Muscle of back (tissue), 11 donors: ENCODE results near the gene CHCHD1. TPM values are rescaled to one million over a fixed set of nuclear protein-coding genes. Genes with fewer than 3 reads are reported as not detected.
"Not testable (repeated sequence)": the region's sequence is repeated elsewhere in the genome, so short reads cannot be mapped to it uniquely, and the experiment has no call there.

Source experiments
- DNase-seq, 3 donors: peaks; one replicate each; pipeline versions ENCODE4 v3.0.0 to v3.0.0-alpha.2; 2013
- polyA plus RNA-seq, 10 donors: library from polyadenylated mRNA; unstranded; fragments of 120-200 nt; gene quantifications; one replicate each; pipeline ENCODE4 v1.2.1, GENCODE V29; 2013; ENCODE audit not compliant: insufficient read length in 10 of 10

The CHCHD1 gene
- polyA plus RNA-seq, 10 donors: 27.8 to 37.4 (median 33.1) TPM

DNA sequence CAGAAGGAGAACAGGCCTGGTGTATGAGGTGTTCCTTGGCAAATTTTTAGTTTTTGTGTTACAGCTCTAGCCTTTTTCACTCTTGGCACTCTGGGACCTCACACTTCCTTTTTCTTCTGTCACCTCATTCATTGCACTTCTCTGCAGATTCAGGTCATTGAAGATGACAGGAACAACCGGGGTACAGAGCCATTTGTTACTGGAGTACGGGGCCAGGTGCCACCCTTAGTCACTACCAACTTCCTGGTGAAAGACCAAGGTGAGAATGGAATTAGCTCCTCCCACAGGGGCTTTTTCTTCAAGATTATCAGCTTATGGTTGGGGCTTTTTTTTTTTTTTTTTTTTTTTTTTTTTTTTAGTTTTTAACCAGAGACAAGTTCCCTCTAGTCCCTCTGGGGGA is 18.5 kb upstream of the CHCHD1 start:
- DNase-seq: no peak

DNA sequence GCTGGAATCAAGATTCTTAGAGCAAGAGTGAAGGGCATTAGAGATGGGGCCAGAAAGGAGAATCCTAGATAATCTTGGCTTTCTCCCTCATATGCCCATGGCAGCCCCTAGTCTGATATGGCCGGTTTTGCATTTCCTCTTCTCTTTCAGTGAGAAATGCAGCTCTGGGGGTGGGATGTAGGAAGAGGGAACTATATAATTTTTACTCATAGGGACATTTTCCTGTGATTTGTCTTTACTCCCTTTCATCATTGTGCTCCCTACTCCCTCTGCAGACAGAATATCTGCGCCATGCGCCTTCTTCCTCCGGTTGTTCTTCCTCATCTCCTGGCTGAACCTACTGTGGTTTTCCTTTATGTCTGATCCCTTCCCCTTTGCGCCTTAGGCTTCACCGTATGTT is 16.8 kb upstream of the CHCHD1 start:
- DNase-seq: no peak

DNA sequence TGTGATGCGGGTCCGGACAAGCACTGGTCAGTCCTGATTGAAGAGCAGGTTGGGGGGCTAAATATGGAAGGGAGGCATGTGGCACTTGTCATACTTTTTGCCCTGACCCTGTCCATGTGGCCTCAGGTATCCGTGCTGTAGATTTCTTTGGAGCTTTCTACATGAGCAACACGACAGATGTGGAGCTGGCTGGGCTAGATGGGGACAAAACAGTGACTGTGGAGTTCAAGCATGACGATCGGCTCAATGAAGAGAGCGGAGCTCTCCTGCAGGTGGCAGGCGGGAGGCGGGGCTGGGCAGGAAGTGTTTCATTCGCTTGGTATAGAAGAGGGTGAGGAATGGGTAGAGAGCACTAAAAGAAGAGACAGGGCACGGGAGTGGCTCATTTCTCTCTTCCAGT is 13.0 kb upstream of the CHCHD1 start:
- DNase-seq: no peak

DNA sequence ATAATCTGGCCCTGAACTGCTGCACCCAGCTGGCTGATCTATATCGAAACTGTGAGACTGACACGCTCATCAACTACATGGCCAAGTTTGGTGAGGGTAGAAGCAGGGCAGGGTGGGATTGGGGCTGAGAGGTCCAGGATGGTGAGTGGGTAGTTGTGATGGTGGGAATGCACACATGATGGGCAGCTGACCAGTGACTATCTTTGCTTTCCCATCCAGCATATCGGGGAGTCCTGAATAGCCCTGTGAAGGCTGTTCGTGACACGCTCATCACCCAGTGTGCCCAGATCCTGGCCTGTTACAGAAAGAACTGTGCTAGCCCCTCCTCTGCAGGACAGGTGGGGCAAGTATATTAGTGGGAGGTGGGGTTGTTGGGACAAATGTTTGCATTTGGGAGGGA is 12.5 kb upstream of the CHCHD1 start:
- no peak for DNase-seq

DNA sequence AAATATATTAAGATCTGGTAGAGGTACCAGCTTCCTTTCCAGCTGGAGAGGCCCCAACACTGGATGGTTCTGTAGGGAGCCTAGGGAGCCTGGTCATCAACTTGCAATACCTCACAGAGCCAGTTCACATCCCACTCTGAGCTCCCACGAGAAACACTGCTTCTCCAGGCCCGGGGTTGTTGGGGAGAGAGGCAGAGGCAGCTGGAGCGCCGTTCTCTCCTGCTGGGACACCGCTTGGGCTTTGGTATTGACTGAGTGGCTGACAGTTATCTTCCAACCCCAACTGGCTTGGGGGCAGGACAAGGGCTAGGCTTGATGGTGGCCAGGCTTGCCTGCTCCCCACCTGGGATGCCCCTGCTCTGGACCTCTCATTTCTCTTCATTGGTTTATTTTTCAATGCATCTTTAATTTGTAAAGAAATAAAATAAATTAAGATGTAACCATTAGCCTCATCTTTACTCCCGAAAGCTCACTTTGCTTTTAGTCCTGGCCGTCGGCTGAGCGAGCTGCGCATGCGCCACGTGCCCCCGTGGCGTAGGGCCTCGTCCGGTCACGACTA is 10.0 kb upstream of the CHCHD1 start:
- DNase-seq: peak in 1 of 3 donors; percentile 94

DNA sequence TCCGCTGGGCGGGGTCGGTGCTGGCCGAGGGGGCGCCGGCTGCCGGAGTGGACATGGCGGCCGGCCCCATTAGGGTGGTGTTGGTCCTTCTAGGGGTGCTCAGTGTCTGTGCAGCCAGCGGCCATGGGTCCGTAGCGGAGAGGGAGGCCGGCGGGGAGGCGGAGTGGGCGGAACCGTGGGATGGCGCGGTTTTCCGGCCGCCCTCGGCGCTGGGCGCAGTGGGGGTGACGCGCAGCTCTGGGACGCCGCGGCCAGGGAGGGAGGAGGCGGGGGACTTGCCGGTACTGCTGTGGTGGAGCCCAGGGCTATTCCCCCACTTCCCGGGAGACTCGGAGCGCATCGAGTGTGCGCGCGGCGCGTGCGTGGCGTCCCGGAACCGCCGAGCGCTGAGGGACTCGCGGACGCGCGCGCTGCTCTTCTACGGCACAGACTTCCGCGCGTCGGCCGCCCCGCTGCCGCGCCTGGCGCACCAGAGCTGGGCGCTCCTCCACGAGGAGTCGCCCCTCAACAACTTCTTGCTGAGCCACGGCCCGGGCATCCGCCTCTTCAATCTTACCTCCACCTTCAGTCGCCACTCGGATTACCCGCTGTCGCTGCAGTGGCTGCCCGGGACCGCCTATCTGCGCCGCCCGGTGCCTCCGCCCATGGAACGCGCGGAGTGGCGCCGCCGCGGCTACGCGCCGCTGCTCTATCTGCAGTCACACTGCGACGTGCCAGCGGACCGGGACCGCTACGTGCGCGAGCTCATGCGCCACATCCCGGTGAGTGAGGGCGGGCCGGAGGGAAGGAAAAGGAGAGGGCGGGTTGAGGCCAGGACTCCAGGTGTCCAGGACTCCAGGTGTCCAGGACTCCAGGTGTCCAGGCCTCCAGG is 9.3 kb upstream of the CHCHD1 start:
- DNase-seq: peak; percentile 85 to 97 (median 86)

DNA sequence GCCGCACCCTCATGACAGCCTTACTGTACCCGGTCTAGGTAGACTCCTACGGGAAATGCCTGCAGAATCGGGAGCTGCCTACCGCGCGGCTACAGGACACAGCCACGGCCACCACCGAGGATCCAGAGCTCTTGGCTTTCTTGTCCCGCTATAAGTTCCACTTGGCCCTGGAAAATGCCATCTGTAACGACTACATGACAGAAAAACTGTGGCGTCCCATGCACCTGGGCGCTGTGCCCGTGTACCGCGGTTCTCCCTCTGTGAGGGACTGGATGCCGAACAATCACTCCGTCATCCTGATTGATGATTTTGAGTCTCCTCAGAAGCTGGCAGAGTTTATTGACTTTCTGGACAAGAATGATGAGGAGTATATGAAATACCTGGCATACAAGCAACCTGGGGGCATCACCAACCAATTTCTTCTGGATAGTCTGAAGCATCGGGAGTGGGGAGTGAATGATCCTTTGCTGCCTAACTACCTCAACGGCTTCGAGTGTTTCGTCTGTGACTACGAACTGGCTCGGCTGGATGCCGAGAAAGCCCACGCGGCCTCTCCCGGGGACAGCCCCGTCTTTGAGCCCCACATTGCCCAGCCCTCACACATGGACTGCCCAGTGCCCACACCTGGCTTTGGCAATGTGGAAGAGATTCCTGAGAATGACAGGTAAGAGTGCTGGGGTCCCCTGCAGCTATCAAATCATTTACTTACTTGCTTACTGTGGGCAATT is 8.5 kb upstream of the CHCHD1 start:
- peak in 1 of 3 donors; percentile 25 for DNase-seq

DNA sequence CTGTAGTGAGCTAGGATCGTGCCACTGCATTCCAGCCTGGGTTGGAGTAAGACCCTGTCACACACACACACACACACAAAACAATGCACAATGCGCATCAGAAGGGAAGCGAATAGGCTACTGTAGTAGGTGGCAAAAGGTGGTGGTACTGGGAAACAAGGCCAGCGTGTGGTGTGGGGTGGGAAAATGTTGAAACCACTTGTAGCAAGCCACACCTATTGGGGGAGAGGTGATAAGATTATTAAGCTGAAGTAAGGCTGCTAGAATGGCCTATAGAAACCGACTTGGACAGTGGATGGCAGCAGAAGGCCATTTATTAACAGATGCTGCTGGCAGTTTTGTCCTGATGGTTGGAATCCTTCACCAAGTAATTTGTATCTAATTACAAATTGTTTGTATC is 7.2 kb upstream of the CHCHD1 start:
- DNase-seq: no peak

DNA sequence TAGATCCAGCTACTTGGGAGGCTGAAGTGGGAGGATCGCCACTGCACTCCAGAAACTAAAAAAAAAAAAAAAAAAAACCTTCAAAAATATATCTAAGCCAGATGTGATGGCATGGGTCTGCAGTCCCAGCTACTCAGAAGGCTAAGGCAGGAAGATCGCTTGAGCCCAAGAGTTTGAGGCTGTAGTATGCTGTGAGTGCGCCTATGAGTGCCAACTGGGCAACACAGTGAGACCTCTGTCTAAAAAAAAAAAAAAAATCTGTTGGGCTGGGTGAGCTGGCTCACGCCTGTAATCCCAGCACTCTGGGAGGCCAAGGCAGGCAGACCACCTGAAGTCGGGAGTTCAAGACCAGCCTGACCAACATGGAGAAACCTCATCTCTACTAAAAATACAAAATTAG is 2.8 kb upstream of the CHCHD1 start:
- no peak for DNase-seq

DNA sequence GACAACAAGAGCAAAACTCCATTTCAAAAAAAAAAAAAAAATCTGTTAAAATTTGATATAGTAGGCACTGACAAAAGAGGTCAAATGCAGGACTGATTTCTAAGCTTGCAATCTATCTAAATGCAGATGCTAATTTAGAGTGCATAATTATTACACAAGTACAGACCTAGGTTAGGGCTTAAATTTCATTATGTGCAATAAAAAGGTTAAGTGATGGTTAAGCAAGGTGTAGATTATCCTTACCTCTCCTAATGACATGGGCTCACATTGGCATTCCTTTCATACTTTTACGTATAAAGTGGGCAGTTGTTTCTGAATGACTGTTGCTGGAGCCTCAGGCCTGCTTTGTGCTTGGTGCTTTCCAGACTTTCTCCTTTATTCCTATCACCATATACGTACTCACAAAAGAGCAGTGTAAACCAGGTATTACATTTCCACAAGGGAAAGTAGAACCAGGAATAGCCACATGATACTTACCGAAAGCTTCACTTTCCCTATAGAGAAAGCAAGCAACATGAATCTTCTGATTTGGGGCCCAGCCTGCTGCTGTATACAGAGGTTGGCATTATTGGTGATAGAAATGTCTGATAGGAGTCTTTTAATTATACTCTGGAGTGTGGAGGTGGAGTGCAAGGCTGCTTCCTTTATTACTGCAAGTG is 2.2 kb upstream of the CHCHD1 start:
- DNase-seq: no peak

DNA sequence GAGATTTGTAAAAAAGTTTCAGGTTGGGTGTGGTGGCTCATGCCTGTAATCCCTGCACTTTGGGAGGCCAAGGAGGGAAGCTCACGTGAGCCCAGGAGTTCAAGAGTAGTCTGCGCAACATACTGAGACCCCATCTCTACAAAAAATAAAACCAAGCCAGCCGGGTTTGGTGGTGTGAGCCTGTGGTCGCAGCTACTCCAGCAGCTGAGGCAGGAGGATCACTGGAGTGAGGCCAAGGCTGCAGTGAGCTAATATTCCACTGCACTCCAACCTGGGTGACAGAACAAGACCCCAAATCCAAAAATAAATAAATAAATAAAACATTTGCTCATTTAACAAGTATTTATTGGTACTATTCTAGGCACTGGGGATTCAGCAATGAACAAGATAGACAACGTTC is 1.5 kb upstream of the CHCHD1 start:
- DNase-seq: no peak

DNA sequence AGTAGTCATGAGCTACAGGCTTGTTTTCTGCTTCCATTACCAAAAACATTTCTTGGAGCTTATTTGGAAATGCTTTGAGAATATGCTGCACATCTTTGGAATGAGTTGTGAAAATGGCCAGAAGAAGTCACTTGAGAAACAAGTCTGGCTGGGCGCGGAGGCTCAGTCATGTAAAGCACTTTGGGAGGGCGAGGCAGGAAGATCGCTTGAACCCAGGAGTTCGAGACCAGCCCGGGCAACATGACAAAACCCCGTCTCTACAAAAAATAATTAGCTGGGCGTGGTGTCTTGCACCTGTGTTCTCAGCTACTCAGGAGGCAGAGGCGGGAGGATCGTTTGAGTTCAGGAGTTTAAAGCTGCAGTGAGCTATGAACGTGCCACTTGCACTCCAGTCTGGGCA is 882 bp upstream of the CHCHD1 start:
- DNase-seq: no peak

DNA sequence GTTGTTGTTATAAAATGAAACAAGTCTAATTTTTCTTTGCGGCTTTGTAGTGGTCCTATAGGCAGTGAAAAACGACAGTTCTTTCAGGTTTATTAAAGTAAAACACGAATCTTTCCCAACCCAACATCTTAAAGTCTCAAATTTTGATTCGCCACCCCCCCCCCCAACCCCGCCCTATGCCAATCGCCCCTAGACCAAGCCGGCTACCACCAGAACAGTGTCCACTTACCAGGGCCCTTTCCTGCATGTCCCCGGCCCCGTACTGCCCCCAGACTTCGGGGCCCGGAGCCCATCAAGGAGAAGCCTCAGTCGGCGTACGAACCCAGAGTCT is 335 bp upstream of the CHCHD1 start:
- DNase-seq: no peak

DNA sequence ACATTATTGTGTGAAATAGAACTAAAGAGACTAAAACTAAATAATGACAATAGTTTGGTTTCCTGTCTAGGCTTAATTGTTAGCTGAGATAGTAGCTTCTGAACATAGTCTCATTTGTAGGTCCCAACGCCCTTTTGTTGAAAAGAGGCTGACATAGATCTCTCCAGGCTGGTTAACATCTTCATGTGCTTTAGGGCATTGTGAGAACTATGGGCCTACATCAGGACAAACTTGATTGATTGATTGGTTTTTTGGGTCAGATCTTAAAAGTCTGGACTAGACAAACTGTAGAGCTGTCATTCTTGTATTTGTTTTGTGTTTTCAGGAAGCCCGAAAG is 869 bp downstream of the CHCHD1 start:
- no peak for DNase-seq

DNA sequence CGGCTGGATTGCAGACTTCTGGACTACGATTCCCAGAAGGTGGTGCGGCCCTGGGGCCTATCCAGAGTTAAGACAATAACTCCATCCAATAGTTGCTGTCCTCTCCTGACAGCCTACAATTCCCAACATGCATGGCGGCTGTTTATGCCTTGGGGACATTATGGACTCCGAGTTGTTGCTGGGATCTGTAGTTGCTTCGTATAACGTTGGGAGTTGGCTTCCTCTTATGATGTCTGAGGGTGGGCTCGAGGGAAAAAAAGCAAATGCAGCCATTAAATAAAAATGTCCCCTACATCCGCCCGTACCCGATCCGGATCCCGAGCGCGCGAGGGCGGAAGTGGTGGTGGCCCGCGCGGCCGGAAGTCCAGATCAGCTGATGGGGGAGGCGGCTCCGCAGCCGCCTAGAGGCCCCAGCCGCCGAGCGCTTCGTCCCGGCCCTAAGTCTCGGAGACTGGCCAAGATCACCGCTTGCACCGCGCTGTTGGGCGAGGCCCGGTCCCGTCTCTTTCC is 3.4 kb downstream of the CHCHD1 start, which contains the start of gene ZSWIM8:
ZSWIM8 (plus strand) TSS at position 396 of the 510 bp plus-strand sequence. CDS start 273 bp downstream, outside the sequence.
- peak; percentile 95 to 98 (median 97) for DNase-seq

DNA sequence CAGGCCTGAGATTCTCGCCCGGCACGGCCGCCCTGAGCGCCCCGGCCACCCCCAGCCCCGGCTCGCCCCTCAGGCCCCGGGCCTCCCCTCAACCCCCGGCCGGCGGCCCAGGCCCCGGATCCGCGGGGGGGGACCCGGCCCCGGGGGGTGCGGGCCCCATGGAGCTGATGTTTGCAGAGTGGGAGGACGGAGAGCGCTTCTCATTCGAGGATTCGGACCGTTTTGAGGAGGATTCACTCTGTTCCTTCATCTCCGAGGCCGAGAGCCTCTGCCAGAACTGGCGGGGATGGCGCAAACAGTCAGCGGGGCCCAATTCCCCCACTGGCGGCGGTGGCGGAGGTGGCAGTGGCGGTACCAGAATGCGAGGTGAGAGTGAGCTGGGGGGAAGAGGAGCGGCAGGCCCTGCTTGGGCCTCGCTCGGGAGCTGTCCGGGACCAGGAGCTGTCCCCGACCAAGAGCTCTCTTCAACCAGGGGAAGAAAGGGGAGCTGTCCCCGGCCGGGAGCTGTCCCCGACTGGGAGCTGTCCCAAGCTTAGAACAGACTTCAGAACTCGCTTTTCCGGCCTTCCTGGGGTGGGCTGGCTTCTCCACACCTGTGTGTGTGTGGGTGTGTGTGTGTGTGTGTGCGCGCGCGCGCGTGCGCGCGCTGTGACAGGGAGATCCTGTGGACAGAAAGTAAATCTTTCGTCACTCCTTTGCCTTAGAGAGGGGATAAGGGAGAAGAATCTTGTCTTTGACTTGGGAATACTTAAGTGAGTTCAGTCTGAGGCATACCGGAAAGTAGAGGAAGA is 4.1 kb downstream of the CHCHD1 start:
- DNase-seq: peak in 1 of 3 donors; percentile 19

DNA sequence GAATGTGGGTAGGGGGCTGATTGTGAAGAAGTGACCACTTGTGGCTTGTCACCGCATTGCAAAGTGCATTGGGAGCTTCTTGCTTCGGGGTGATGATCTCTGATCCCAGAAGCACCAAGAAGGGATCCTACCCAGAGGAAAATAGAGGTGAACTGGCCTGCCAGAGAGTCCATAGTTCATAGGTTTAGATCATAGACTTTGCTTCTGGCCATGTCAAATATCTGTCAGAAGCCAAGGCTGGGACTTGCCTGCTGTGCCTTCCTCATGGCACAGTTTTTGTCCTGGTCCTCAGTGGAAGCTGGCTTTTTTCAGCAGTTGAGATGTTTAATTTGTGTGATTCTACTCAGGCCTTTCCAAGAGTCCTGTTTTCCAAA is 4.7 kb downstream of the CHCHD1 start:
- no peak for DNase-seq

DNA sequence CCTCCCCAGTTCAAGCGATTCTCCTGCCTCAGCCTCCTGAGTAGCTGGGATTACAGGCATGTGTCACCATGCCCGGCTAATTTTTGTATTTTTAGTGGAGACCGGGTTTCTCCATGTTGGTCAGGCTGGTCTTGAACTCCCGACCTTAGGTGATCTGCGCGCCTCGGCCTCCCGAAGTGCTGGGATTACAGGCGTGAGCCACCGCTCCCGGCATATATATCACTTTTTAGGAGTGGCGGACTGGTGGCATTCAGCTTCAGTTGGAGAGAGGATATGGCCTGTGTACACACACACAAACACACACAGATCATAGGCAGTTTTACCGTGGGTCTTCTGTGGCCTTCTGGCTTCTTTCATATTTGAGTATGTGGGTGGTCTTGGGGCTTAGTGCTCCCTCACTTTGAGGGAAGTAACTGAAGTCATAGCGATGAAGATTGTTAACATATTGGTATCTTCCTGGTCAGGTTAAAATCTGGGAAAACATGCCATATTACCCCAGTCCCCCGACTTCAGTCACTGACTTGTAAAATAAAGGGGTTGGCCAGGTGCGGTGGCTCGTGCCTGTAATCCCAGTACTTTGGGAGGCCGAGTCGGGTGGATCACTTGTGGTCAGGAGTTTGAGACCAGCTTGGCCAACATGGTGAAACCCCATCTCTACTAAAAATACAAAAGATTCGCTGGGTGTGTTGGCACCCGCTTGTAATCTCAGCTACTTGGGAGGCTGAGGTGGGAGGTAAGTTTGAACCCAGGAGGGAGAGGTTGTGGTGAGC is 5.4 kb downstream of the CHCHD1 start:
- DNase-seq: not testable (repeated sequence)

DNA sequence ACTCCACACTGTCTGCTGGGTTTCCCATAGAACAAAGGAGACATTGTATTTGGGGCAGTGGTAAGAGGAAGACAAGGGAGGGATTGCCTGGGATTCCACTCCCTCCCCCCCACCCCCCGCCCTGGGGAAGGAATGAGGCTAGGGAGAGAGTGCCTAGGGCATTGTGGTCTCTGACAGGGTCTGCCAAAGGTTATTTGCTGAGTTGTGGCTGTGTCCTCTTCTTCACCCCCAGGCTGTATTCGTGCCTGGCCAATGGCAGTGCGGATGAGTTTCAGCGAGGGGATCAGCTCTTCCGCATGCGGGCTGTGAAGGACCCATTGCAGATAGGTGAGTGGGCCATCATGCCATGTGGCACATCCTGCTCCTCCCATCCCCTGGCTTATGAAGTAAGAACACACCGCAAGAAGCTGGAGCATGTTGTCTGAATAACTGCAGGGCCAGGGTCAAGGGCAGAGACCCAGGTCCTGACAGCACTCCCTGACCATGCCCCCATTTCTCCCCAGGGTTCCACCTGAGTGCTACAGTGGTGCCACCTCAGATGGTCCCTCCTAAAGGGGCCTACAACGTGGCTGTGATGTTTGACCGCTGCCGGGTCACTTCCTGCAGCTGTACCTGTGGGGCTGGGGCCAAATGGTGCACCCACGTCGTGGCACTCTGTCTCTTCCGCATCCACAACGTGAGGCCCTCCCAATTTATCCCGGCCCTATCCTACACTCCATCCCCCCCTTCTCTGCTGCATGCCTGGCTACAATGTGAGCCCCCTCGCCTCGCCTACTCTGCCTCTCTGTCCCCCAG is 7.2 kb downstream of the CHCHD1 start:
- no peak for DNase-seq

DNA sequence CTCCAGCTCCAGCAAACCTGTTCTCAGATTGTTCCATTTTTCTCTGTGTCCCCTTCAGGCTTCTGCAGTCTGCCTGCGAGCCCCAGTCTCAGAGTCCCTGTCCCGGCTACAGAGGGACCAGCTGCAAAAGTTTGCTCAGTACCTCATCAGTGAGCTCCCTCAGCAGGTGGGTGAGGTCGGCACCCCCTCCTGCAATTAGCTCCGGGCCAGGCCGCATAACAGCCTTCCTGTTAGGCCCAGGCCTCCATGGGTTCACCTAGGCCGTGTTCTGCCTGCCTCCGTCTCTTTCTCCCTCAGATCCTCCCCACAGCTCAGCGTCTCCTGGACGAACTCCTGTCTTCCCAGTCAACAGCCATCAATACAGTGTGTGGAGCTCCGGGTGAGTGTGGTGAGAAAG is 7.8 kb downstream of the CHCHD1 start:
- DNase-seq: no peak
